Measurements from ENCODE around the gene TMEM72.

The TMEM72 gene

DNA sequence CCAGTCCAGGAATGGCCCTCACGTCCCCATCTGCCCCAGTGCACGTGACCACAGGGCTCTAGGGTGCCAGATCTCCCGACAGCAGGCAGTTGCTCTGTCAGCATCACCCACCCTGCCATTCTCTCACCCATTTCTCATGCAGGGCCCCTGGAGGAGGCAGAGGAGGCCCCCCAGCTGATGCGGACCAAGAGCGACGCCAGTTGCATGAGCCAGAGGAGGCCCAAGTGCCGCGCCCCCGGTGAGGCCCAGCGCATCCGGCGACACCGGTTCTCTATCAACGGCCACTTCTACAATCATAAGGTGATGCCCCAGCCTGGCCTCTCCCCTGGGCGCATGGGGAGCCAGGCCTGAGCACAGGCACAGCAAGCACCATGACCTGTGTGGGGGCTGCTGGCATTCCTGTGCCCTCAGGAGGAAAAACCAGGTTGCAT lies 73.5 kb downstream of the TMEM72 start:
- Histone ChIP-seq H3K9me2 (replicated peaks; ENCODE audit: low read depth, low read length) (no peaks in the 10 kb centered on the region), H3F3A (ENCODE audit: low read depth) (no peaks in the 10 kb centered on the region), H3K27me3 (ENCODE audit: insufficient read depth, low read length, poor library complexity, severe bottlenecking) (no peaks in the 10 kb centered on the region), H3K9me3 (ENCODE audit: insufficient read depth, low read depth, low read length) (no peaks in the 10 kb centered on the region), H3K4me2 (ENCODE audit: low read depth, low read length, poor library complexity, severe bottlenecking) (no peak overlapping the region), H4K20me1 (ENCODE audit: insufficient read depth, low read length, poor library complexity, severe bottlenecking) (no peaks in the 10 kb centered on the region), H3K4me3 (ENCODE audit: low read length, poor library complexity, severe bottlenecking) (no peak overlapping the region), H3K4me1 (ENCODE audit: insufficient read depth, low read length, poor library complexity, severe bottlenecking) (peaks cover 23% of the 10 kb centered on the region), H3K36me3 (ENCODE audit: insufficient read depth, low read length) (no peaks in the 10 kb centered on the region), H2AFZ (ENCODE audit: low read length) (no peak overlapping the region), H3K9ac (ENCODE audit: low read depth, low read length, poor library complexity, severe bottlenecking) (no peak overlapping the region), H3K79me2 (ENCODE audit: insufficient read depth, low read length) (no peaks in the 10 kb centered on the region)
- no peak for TF ChIP-seq EZH2phosphoT487 (IDR thresholded peaks at IDR 0.05; ENCODE audit: borderline replicate concordance)
- TF ChIP-seq, protein P1, sequence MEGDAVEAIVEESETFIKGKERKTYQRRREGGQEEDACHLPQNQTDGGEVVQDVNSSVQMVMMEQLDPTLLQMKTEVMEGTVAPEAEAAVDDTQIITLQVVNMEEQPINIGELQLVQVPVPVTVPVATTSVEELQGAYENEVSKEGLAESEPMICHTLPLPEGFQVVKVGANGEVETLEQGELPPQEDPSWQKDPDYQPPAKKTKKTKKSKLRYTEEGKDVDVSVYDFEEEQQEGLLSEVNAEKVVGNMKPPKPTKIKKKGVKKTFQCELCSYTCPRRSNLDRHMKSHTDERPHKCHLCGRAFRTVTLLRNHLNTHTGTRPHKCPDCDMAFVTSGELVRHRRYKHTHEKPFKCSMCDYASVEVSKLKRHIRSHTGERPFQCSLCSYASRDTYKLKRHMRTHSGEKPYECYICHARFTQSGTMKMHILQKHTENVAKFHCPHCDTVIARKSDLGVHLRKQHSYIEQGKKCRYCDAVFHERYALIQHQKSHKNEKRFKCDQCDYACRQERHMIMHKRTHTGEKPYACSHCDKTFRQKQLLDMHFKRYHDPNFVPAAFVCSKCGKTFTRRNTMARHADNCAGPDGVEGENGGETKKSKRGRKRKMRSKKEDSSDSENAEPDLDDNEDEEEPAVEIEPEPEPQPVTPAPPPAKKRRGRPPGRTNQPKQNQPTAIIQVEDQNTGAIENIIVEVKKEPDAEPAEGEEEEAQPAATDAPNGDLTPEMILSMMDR (conservative IDR thresholded peaks at IDR 0.05; ENCODE audit: low read length) = no peak

DNA sequence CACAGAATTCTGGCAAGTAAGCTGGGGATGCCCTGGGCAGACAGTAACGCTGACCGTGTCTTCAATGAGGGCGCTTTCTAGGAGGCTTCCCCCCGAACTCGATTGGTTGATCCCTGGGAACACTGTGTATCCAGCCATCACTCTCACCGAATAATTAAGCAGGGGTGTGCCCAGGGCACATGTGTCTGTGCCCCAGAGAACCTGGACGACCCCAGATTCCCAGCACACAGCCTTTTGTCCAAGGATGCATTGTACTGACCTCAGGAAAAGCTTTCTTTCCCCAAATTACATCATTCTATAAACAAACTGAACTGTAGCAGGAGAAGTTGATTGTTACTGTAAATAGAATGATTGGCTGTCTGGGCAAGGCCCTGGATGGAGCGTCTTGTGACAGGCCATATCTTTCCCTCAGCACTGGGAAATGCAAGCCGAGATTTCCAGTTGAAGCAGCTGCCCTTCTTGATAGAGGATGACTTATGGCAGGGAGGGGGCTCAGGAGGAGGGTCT lies 74.1 kb downstream of the TMEM72 start:
- Histone ChIP-seq H3K9me3 (ENCODE audit: insufficient read depth, low read depth, low read length) (no peaks in the 10 kb centered on the region), H3K4me3 (ENCODE audit: low read length, poor library complexity, severe bottlenecking) (no peak overlapping the region), H3K36me3 (ENCODE audit: insufficient read depth, low read length) (no peaks in the 10 kb centered on the region), H3K4me2 (ENCODE audit: low read depth, low read length, poor library complexity, severe bottlenecking) (no peak overlapping the region), H3K27me3 (ENCODE audit: insufficient read depth, low read length, poor library complexity, severe bottlenecking) (no peaks in the 10 kb centered on the region), H3F3A (ENCODE audit: low read depth) (no peaks in the 10 kb centered on the region), H3K79me2 (ENCODE audit: insufficient read depth, low read length) (no peaks in the 10 kb centered on the region), H3K9ac (ENCODE audit: low read depth, low read length, poor library complexity, severe bottlenecking) (no peak overlapping the region), H2AFZ (ENCODE audit: low read length) (no peak overlapping the region), H3K9me2 (replicated peaks; ENCODE audit: low read depth, low read length) (no peaks in the 10 kb centered on the region), H4K20me1 (ENCODE audit: insufficient read depth, low read length, poor library complexity, severe bottlenecking) (no peaks in the 10 kb centered on the region), H3K4me1 (ENCODE audit: insufficient read depth, low read length, poor library complexity, severe bottlenecking) (peaks cover 23% of the 10 kb centered on the region)
- no peak for TF ChIP-seq EZH2phosphoT487 (IDR thresholded peaks at IDR 0.05; ENCODE audit: borderline replicate concordance)
- TF ChIP-seq, protein P1 (conservative IDR thresholded peaks at IDR 0.05; ENCODE audit: low read length) = no peak

DNA sequence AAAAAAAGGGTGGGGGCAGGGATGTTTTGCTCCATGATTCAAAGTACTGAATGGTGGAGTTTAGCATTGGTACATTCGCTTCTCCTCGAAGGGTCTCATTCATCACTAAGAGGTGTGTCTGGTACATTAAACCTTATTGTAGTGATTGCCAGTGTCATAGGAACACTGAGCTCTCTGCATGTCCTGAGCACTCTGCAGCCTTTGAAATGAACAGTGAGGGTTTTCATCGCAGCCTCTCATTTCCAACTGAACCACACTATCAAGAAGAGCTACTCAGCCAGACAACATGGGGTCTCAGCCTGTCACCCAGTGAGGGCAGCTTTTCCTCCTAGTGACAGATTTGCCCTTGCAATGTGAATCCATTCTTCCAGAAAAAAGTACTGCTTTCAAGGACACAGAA lies 75.0 kb downstream of the TMEM72 start:
- H3K79me2 ChIP-seq (ENCODE audit: insufficient read depth, low read length) = no peaks in the 10 kb centered on the region
- peaks cover 14% of the 10 kb centered on the region for H3K4me1 ChIP-seq (ENCODE audit: insufficient read depth, low read length, poor library complexity, severe bottlenecking)
- no peak overlapping the region for H3K4me2 ChIP-seq (ENCODE audit: low read depth, low read length, poor library complexity, severe bottlenecking)
- TF ChIP-seq, protein P1 (conservative IDR thresholded peaks at IDR 0.05; ENCODE audit: low read length) = no peak
- TF ChIP-seq EZH2phosphoT487 (IDR thresholded peaks at IDR 0.05; ENCODE audit: borderline replicate concordance) = no peak
- H3K9me2 ChIP-seq (replicated peaks; ENCODE audit: low read depth, low read length) = no peaks in the 10 kb centered on the region
- H3K4me3 ChIP-seq (ENCODE audit: low read length, poor library complexity, severe bottlenecking) = no peak overlapping the region
- no peaks in the 10 kb centered on the region for H3F3A ChIP-seq (ENCODE audit: low read depth)
- no peak overlapping the region for H2AFZ ChIP-seq (ENCODE audit: low read length)
- H3K9ac ChIP-seq (ENCODE audit: low read depth, low read length, poor library complexity, severe bottlenecking) = no peak overlapping the region
- H3K36me3 ChIP-seq (ENCODE audit: insufficient read depth, low read length) = no peaks in the 10 kb centered on the region
- H3K27me3 ChIP-seq (ENCODE audit: insufficient read depth, low read length, poor library complexity, severe bottlenecking) = no peaks in the 10 kb centered on the region
- H3K9me3 ChIP-seq (ENCODE audit: insufficient read depth, low read depth, low read length) = no peaks in the 10 kb centered on the region
- no peaks in the 10 kb centered on the region for H4K20me1 ChIP-seq (ENCODE audit: insufficient read depth, low read length, poor library complexity, severe bottlenecking)
